Upper lobe of right lung (tissue), 1 donor: ENCODE measurements around the gene XYLT1. TPM values are rescaled to one million over a fixed set of nuclear protein-coding genes. Genes with fewer than 3 reads are reported as not detected.

ENCODE experiments used
- ATAC-seq: fragments of 200-7000 bp; cut with Tn5 transposase; one replicate; pipeline ENCODE4 v1.9.1; 2020; ENCODE audit warnings: mild to moderate bottlenecking, moderate library complexity
- DNase-seq: peaks from one replicate; pipeline ENCODE4 v3.0.0-alpha.2; 2020
- H3K27ac ChIP-seq: fragments of 200-600 bp; one replicate; pipeline ENCODE4 v1.8.0; 2022
- H3K27me3 ChIP-seq: fragments of 200-600 bp; one replicate; pipeline ENCODE4 v1.8.0; 2022; ENCODE audit warnings: mild to moderate bottlenecking
- H3K36me3 ChIP-seq: fragments of 200-600 bp; one replicate; pipeline ENCODE4 v1.8.0; 2022
- H3K4me1 ChIP-seq: fragments of 200-600 bp; one replicate; pipeline ENCODE4 v1.8.0; 2022
- H3K4me3 ChIP-seq: fragments of 200-600 bp; one replicate; pipeline ENCODE4 v1.8.0; 2022; ENCODE audit warnings: mild to moderate bottlenecking
- H3K9me3 ChIP-seq: fragments of 200-600 bp; one replicate; pipeline ENCODE4 v1.8.0; 2022
- intact Hi-C: fragments of 100-400 bp; cut with DNase I; formaldehyde crosslinking; loops from one replicate; pipeline ENCODE4 v1.11.0; 2022
- total RNA-seq: library from RNA; stranded (reverse); fragmentation: NEBNext Ultra II Directional; extraction: Animal tissue kit (Norgen Biotek cat#: 25700); gene quantifications from one replicate; pipeline ENCODE4 v1.2.1, GENCODE V29; 2021
- TF ChIP-seq, protein P1 (sequence below): fragments of 200-600 bp; IDR thresholded peaks from one replicate; pipeline ENCODE4 v1.8.0; 2022; ENCODE audit warnings: antibody characterized with exemption
- donor health status: DM: no; HTN: yes; CAD: no; lungs with severe emphysema.

Gene XYLT1
- total RNA-seq, 1 donor from 2014 or later: 12.1 TPM

DNA sequence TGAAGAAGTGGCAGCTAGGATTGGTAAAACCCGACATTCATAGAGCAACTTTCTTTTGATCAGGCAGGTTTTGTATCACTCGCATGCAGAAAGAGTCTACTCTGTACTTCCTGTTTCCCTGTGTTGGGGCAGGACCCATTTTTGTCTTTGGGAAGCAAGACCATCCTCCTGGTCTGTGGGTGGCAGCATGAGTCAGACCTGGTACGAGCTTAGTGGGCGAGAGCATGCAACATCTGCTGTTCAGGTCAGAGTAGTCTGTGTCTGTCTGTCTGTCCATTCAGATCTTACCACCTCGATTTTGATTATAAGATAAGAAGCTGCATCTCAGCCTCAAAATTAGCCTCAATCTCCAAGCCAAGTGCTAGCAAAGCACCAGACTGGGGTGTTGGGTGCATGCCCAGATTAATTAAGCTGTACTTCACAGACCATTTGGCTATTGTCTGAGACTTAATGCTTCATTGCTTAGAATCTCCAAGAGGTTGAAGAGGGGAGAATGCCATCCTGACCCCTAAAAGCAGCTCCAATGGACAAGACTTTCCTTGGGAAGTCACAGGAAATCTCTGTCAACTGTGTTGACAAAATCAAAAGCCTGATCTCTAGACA lies 110.9 kb downstream of the XYLT1 start:
- H3K4me3 ChIP-seq: no peak overlapping the region
- peak overlapping the region; percentile 21 for H3K27ac ChIP-seq
- peaks cover 50% of the 10 kb centered on the region for H3K4me1 ChIP-seq
- no peaks in the 10 kb centered on the region for H3K9me3 ChIP-seq
- DNase-seq (no peak), ATAC-seq (peak; percentile 80)
- intact Hi-C loops: no loop called here
- no peaks in the 10 kb centered on the region for H3K27me3 ChIP-seq
- TF ChIP-seq, protein P1, sequence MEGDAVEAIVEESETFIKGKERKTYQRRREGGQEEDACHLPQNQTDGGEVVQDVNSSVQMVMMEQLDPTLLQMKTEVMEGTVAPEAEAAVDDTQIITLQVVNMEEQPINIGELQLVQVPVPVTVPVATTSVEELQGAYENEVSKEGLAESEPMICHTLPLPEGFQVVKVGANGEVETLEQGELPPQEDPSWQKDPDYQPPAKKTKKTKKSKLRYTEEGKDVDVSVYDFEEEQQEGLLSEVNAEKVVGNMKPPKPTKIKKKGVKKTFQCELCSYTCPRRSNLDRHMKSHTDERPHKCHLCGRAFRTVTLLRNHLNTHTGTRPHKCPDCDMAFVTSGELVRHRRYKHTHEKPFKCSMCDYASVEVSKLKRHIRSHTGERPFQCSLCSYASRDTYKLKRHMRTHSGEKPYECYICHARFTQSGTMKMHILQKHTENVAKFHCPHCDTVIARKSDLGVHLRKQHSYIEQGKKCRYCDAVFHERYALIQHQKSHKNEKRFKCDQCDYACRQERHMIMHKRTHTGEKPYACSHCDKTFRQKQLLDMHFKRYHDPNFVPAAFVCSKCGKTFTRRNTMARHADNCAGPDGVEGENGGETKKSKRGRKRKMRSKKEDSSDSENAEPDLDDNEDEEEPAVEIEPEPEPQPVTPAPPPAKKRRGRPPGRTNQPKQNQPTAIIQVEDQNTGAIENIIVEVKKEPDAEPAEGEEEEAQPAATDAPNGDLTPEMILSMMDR: no peak
- no peaks in the 10 kb centered on the region for H3K36me3 ChIP-seq

DNA sequence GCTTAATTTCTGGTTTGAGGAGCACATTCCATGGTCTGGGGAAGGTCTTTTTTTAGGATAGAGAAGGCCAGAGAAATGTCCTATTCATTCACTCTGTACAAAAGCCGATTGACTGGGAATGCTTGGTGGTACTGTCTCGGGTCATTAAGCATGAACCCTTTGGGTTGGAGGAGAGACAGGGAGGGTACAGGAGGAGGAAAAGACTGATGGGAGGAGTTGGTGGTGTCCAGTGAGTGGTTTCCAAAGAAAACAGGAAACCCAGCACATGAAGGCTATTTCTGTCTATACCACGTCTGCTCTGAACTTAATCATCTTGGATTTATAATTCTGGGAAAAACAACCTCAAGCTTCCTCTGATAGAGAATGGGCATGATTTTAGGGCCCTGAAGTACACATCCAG lies 111.9 kb downstream of the XYLT1 start:
- H3K27me3 ChIP-seq: no peaks in the 10 kb centered on the region
- ATAC-seq (no peak), DNase-seq (no peak)
- intact Hi-C loops: no loop called here
- H3K4me3 ChIP-seq: no peak overlapping the region
- peak overlapping the region; percentile 34 for H3K27ac ChIP-seq
- TF ChIP-seq, protein P1: no peak
- no peaks in the 10 kb centered on the region for H3K9me3 ChIP-seq
- peaks cover 39% of the 10 kb centered on the region for H3K4me1 ChIP-seq
- no peaks in the 10 kb centered on the region for H3K36me3 ChIP-seq

DNA sequence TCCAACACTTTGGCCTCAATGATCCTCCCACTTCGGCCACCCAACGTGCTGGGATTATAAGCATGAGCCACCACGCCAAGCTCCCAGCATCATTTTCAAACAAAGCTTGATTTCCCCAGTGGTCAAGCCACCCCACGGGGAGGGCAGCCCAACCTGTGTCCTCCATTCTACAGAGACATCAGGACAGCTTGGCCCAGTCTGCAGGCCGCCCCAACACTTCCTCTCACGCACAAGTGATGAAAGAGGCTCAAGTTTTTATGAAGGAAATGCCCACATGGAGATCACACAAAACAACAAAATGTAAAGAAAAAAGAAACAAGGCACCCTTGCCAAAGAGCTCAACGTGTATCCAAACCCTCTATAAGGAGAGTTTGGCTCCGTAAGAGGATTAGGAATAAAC lies 112.4 kb downstream of the XYLT1 start:
- Histone ChIP-seq H3K4me3 (no peak overlapping the region), H3K9me3 (no peaks in the 10 kb centered on the region), H3K27ac (peak overlapping the region; percentile 34), H3K27me3 (no peaks in the 10 kb centered on the region), H3K4me1 (peaks cover 39% of the 10 kb centered on the region), H3K36me3 (no peaks in the 10 kb centered on the region)
- intact Hi-C loops: no loop called here
- TF ChIP-seq, protein P1: no peak
- DNase-seq (no peak), ATAC-seq (peak; percentile 45)

DNA sequence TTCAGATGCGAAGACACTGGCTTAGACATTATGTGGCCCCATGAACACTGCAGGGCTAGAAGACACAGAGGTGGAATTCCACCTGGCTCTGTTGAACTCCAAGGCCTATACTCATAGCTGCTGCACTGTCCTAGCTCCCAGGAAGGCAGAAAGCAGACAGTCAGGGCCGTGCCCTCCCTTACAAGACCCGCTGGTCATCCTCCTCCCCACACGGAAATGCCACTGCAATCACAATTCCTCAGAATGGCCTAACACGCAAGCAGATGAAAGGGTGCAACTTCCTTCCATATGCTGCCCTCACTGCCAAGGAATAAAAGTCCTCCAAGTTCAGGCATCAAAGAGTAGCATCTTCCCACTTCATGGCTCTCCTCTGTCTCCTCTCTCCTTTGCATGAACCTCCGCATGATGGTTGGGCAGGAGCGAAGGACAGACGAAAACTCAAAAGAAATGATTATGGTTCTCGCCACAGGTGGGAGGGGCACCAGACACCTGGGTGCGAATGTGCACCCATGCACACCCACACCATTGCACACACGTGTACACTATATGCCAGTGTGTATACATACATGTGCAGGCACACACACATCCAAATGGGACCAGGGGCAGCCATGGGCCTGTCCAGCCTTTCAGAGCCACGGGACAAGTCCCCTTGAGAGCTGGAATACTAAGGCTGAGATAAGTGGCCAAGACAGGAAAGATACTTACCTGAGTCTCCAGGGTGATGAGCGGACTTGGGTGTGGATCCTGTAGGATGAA lies 113.3 kb downstream of the XYLT1 start:
- intact Hi-C loops: no loop called here
- Histone ChIP-seq H3K27me3 (no peaks in the 10 kb centered on the region), H3K4me3 (no peak overlapping the region), H3K4me1 (peaks cover 39% of the 10 kb centered on the region), H3K27ac (no peak overlapping the region), H3K36me3 (no peaks in the 10 kb centered on the region), H3K9me3 (no peaks in the 10 kb centered on the region)
- ATAC-seq: peak; percentile 15
- DNase-seq: no peak
- TF ChIP-seq, protein P1: no peak

DNA sequence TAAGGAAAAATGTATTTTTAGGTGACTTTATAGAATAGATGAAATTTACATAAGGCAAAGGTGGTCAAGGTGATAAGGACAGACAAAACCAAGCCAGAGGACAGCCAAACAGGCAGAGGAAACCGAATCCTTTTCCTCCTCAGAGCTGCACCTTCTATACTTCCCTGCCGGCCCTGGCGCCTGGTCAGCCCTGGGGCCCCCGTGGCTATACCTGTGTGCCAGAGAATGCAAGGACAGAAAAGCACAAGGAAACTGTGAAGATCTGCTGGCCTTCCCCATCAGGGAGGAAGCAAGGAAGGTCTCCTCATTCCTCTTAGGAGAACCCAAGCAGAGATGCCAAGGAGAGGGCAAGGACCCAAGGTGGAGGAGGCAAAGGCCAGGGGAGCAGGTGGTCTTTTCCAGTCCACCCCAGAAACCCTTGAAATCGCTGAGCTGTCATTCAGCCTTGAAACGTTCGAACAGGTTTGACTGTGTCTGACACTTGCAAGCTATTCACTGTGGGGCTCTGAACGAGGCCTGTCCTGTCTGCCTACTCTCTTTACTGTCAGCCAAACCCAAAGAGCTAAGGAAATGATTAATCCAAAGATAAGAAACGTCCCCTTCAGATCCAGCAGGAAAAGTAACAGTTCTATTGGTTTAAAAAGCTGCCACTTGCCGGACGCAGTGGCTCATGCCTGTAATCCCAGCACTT lies 114.4 kb downstream of the XYLT1 start:
- TF ChIP-seq, protein P1: no peak
- Histone ChIP-seq H3K9me3 (no peaks in the 10 kb centered on the region), H3K4me1 (peaks cover 39% of the 10 kb centered on the region), H3K4me3 (no peak overlapping the region), H3K27ac (no peak overlapping the region), H3K27me3 (no peaks in the 10 kb centered on the region), H3K36me3 (no peaks in the 10 kb centered on the region)
- DNase-seq: no peak
- intact Hi-C loops: no loop called here
- no peak for ATAC-seq
